Liver (tissue), 9 donors: ENCODE results near the gene DAND5. TPM values are rescaled to one million over a fixed set of nuclear protein-coding genes. Genes with fewer than 3 reads are reported as not detected.

ENCODE experiments used
- DNase-seq: peaks from one replicate; pipeline ENCODE4 v3.0.0-alpha.2; 2017; ENCODE audit warnings: low spot score
- H3K27ac ChIP-seq, 2 donors: one replicate each; pipeline ENCODE4 v1.7.0; 2013; ENCODE audit warnings: inconsistent platforms in 2 of 2, low read length in 2 of 2, control low read depth in 1 of 2, low read depth in 1 of 2, mild to moderate bottlenecking in 1 of 2
- H3K27me3 ChIP-seq, 4 donors: one replicate each; pipeline versions ENCODE4 v1.6.1 to v1.7.0; 2013; ENCODE audit warnings: low read length in 3 of 4, inconsistent platforms in 1 of 4, mild to moderate bottlenecking in 1 of 4, moderate library complexity in 1 of 4; ENCODE audit not compliant: control insufficient read depth in 4 of 4, insufficient read depth in 4 of 4
- H3K36me3 ChIP-seq, 4 donors: one replicate each; pipeline versions ENCODE4 v1.6.1 to v1.7.0; 2013; ENCODE audit warnings: low read length in 3 of 4, mild to moderate bottlenecking in 3 of 4, low read depth in 1 of 4, moderate library complexity in 1 of 4; ENCODE audit not compliant: control insufficient read depth in 4 of 4, insufficient read depth in 3 of 4
- H3K4me1 ChIP-seq, 4 donors: one replicate each; pipeline versions ENCODE4 v1.6.1 to v1.7.0; 2013; ENCODE audit warnings: low read length in 3 of 4, mild to moderate bottlenecking in 3 of 4, moderate library complexity in 1 of 4; ENCODE audit not compliant: control insufficient read depth in 4 of 4, insufficient read depth in 4 of 4
- H3K4me3 ChIP-seq, 3 donors: one replicate each; pipeline versions ENCODE4 v1.6.1 to v1.7.0; 2013; ENCODE audit warnings: low read length in 3 of 3, control low read depth in 1 of 3, low read depth in 1 of 3, mild to moderate bottlenecking in 1 of 3
- H3K9ac ChIP-seq, 2 donors: one replicate each; pipeline ENCODE4 v1.7.0; 2013; ENCODE audit warnings: low read length in 2 of 2, mild to moderate bottlenecking in 2 of 2, moderate library complexity in 2 of 2, control low read depth in 1 of 2, low read depth in 1 of 2
- H3K9me3 ChIP-seq, 4 donors: one replicate each; pipeline versions ENCODE4 v1.6.1 to v1.7.0; 2013; ENCODE audit warnings: low read length in 3 of 4; ENCODE audit not compliant: control insufficient read depth in 4 of 4
- ATF3 ChIP-seq: IDR thresholded peaks from 2 replicates; pipeline ENCODE4 v1.6.1; 2016; ENCODE audit warnings: antibody characterized with exemption
- CTCF ChIP-seq: fragments of 150-350 bp; IDR thresholded peaks from 2 replicates; pipeline ENCODE4 v1.5.1; 2017; ENCODE audit warnings: improper control_type of control experiment, low read depth, low read length; ENCODE audit not compliant: missing input control
- EGR1 ChIP-seq, 2 donors: IDR thresholded peaks; 2 replicates each; pipeline ENCODE4 v1.6.1; 2016 to 2018; ENCODE audit warnings: antibody characterized with exemption in 2 of 2, low read depth in 2 of 2
- FOXA1 ChIP-seq: IDR thresholded peaks from 2 replicates; pipeline ENCODE4 v1.6.1; 2016; ENCODE audit warnings: antibody characterized with exemption
- FOXA2 ChIP-seq: IDR thresholded peaks from 2 replicates; pipeline ENCODE4 v1.6.1; 2016; ENCODE audit warnings: antibody characterized with exemption
- GABPA ChIP-seq, 2 donors: IDR thresholded peaks in 1 of 2; conservative IDR thresholded peaks in 1 of 2; 2 replicates each; pipeline ENCODE4 v1.6.1; 2016; ENCODE audit warnings: antibody characterized with exemption in 2 of 2, mild to moderate bottlenecking in 1 of 2, moderate library complexity in 1 of 2
- HNF4A ChIP-seq, 2 donors: conservative IDR thresholded peaks; 2 replicates each; pipeline ENCODE4 v1.6.1; 2016; ENCODE audit warnings: antibody characterized with exemption in 2 of 2, mild to moderate bottlenecking in 2 of 2
- HNF4G ChIP-seq: IDR thresholded peaks from 2 replicates; pipeline ENCODE4 v1.6.1; 2016; ENCODE audit warnings: antibody characterized with exemption
- JUND ChIP-seq, 2 donors: IDR thresholded peaks; 2 replicates each; pipeline ENCODE4 v1.6.1; 2016; ENCODE audit warnings: antibody characterized with exemption in 2 of 2
- NR2F2 ChIP-seq: IDR thresholded peaks from 2 replicates; pipeline ENCODE4 v1.6.1; 2016; ENCODE audit warnings: antibody characterized with exemption
- RAD21 ChIP-seq, 2 donors: IDR thresholded peaks; 2 replicates each; pipeline ENCODE4 v1.6.1; 2016; ENCODE audit warnings: antibody characterized with exemption in 2 of 2, mild to moderate bottlenecking in 2 of 2
- REST ChIP-seq: IDR thresholded peaks from 2 replicates; pipeline ENCODE4 v1.6.1; 2016; ENCODE audit warnings: antibody characterized with exemption, mild to moderate bottlenecking
- RXRA ChIP-seq, 2 donors: IDR thresholded peaks; 2 replicates each; pipeline ENCODE4 v1.6.1; 2017 to 2018; ENCODE audit warnings: antibody characterized with exemption in 2 of 2, mild to moderate bottlenecking in 1 of 2
- SP1 ChIP-seq: IDR thresholded peaks from 2 replicates; pipeline ENCODE4 v1.6.1; 2018; ENCODE audit warnings: antibody characterized with exemption, mild to moderate bottlenecking
- TAF1 ChIP-seq: conservative IDR thresholded peaks from 2 replicates; pipeline ENCODE4 v1.6.1; 2016; ENCODE audit warnings: antibody characterized with exemption, mild to moderate bottlenecking
- WGBS: extraction: QIAGEN DNeasy Blood & Tissue Kit; methylation state at CpG from one replicate; pipeline ENCODE4 v1.1.7; 2013; 5-methylcytosine and 5-hydroxymethylcytosine counted together
- polyA plus RNA-seq, 2 donors: library from polyadenylated mRNA; stranded (reverse) in 1 of 2; unstranded in 1 of 2; fragments of 200-250 nt in 1 of 2; fragments of >200 nt in 1 of 2; fragmentation: Nextera tagmentation in 1 of 2; extraction: Ambion mirVana in 1 of 2; gene quantifications; one replicate each; pipeline versions ENCODE4 v1.2.1 to v1.2.3, GENCODE V29; 2013 to 2015
- total RNA-seq, 2 donors: library from RNA; depleted of rRNA; stranded (reverse); fragments of >200 nt; gene quantifications; one replicate each; pipeline ENCODE4 v1.2.3, GENCODE V29; 2014
- TF ChIP-seq, protein P1 (sequence below): IDR thresholded peaks from 2 replicates; pipeline ENCODE4 v1.6.1; 2016; ENCODE audit warnings: antibody characterized with exemption
- TF ChIP-seq, protein P2 (sequence below): IDR thresholded peaks from 2 replicates; pipeline ENCODE4 v1.6.1; 2016; ENCODE audit warnings: antibody characterized with exemption
- donor health status: healthy.
- donor health status: healthy.
- donor health status: healthy.
- donor health status: healthy.
- donor health status: healthy.

DAND5 gene
- total and polyA plus RNA-seq, 4 donors = 0.23 TPM; not detected in 3

- H3K27me3 ChIP-seq = no peaks in the 10 kb centered on the region
- H3K27ac ChIP-seq = no peak overlapping the region
- no peak overlapping the region for H3K9ac ChIP-seq
- TF ChIP-seq HNF4G = no peak
- TF ChIP-seq TAF1 = no peak
- TF ChIP-seq ATF3 = no peak
- no peak for TF ChIP-seq SP1
- TF ChIP-seq RAD21 (IDR thresholded peaks at IDR 0.05) = no peak
- TF ChIP-seq NR2F2 = no peak
- no peak for TF ChIP-seq GABPA (IDR thresholded peaks at IDR 0.05 in 1 of 2, conservative IDR thresholded peaks at IDR 0.05 in 1 of 2)
- TF ChIP-seq FOXA1 = no peak
- TF ChIP-seq RXRA (IDR thresholded peaks at IDR 0.05) = no peak
- TF ChIP-seq CTCF = no peak
- TF ChIP-seq, protein P1, sequence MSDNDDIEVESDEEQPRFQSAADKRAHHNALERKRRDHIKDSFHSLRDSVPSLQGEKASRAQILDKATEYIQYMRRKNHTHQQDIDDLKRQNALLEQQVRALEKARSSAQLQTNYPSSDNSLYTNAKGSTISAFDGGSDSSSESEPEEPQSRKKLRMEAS = no peak
- TF ChIP-seq, protein P2, sequence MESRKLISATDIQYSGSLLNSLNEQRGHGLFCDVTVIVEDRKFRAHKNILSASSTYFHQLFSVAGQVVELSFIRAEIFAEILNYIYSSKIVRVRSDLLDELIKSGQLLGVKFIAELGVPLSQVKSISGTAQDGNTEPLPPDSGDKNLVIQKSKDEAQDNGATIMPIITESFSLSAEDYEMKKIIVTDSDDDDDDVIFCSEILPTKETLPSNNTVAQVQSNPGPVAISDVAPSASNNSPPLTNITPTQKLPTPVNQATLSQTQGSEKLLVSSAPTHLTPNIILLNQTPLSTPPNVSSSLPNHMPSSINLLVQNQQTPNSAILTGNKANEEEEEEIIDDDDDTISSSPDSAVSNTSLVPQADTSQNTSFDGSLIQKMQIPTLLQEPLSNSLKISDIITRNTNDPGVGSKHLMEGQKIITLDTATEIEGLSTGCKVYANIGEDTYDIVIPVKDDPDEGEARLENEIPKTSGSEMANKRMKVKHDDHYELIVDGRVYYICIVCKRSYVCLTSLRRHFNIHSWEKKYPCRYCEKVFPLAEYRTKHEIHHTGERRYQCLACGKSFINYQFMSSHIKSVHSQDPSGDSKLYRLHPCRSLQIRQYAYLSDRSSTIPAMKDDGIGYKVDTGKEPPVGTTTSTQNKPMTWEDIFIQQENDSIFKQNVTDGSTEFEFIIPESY = no peak
- no peak for TF ChIP-seq HNF4A (conservative IDR thresholded peaks at IDR 0.05)
- TF ChIP-seq JUND (IDR thresholded peaks at IDR 0.05) = no peak
- TF ChIP-seq EGR1 (IDR thresholded peaks at IDR 0.05; ENCODE audit: low read depth in 2 of 2) = no peak
- no peak for TF ChIP-seq REST
- no peak for TF ChIP-seq FOXA2
- H3K36me3 ChIP-seq = no peaks in the 10 kb centered on the region
- H3K9me3 ChIP-seq = no peaks in the 10 kb centered on the region
- peaks cover 0 to 7% (median 2%) of the 10 kb centered on the region in 4 donors for H3K4me1 ChIP-seq
- DNase-seq = no peak
- no peak overlapping the region for H3K4me3 ChIP-seq
- WGBS = 87% methylated on average over 3 of the region's 3 CpGs
Measured at GRCh38 chr19:12979974-12980373, 10.6 kb downstream of the DAND5 start.

DNA sequence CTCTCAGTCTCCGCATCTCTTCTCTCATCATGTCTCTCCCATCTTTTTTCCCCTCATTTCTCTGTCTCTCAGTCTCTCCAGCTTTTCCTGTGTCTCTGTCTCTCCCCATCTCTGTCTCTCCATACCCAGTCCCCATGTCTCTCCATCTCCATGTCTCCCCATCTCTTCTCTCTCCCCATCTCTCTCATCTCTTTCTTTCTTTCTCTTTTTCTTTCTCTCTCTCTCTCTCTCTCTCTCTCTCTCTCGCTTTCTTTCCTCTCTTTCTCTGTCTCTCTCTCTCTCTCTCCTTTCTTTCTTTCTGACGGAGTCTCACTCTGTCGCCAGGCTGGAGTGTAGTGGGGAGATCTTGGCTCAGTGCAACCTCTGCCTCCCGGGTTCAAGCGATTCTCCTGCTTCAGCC lies 13.3 kb downstream of the DAND5 start:
- no peak for DNase-seq
- Histone ChIP-seq H3K4me1 (peaks cover 0 to 7% (median 2%) of the 10 kb centered on the region in 4 donors), H3K36me3 (no peaks in the 10 kb centered on the region), H3K4me3 (no peak overlapping the region), H3K9ac (no peak overlapping the region), H3K27me3 (no peaks in the 10 kb centered on the region), H3K27ac (no peak overlapping the region), H3K9me3 (no peaks in the 10 kb centered on the region)
- WGBS = 88% methylated on average over 6 of the region's 6 CpGs
- no peak for TF ChIP-seq HNF4A (conservative IDR thresholded peaks at IDR 0.05)
- TF ChIP-seq, protein P2 = no peak
- no peak for TF ChIP-seq TAF1
- no peak for TF ChIP-seq CTCF
- TF ChIP-seq JUND (IDR thresholded peaks at IDR 0.05) = no peak
